Vagina (tissue), 2 donors: Measurements from ENCODE around the gene CCNY. TPM values are rescaled to one million over a fixed set of nuclear protein-coding genes. Genes with fewer than 3 reads are reported as not detected.

ENCODE experiments used
- DNase-seq, 2 donors: peaks; one replicate each; pipeline ENCODE4 v3.0.0-alpha.2; 2017; ENCODE audit errors: extremely low spot score in 2 of 2
- H3K27ac ChIP-seq: fragments of 200-600 bp; sonication (generic); one replicate; pipeline ENCODE4 v1.5.1; 2019
- H3K27me3 ChIP-seq: fragments of 200-600 bp; sonication (generic); one replicate; pipeline ENCODE4 v1.5.1; 2019
- H3K36me3 ChIP-seq, 2 donors: fragments of 200-600 bp; sonication (generic); one replicate each; pipeline ENCODE4 v1.5.1; 2017 to 2019
- H3K4me1 ChIP-seq: fragments of 200-600 bp; sonication (generic); one replicate; pipeline ENCODE4 v1.5.1; 2019
- H3K4me3 ChIP-seq, 2 donors: fragments of 200-600 bp; sonication (generic); 1 replicate in 1 of 2; 2 replicates in 1 of 2; pipeline ENCODE4 v1.5.1; 2016 to 2019
- H3K9me3 ChIP-seq: fragments of 200-600 bp; sonication (generic); one replicate; pipeline ENCODE4 v1.5.1; 2019
- POLR2A ChIP-seq, 2 donors: fragments of 450-650 bp; IDR thresholded peaks; one replicate each; pipeline ENCODE4 v1.6.1; 2017; ENCODE audit warnings: antibody characterized with exemption in 2 of 2, mild to moderate bottlenecking in 2 of 2, moderate library complexity in 2 of 2
- POLR2AphosphoS5 ChIP-seq, 2 donors: sonication (generic); formaldehyde crosslinking; IDR thresholded peaks; one replicate each; pipeline ENCODE4 v1.9.0; 2017; ENCODE audit warnings: antibody characterized with exemption in 2 of 2, mild to moderate bottlenecking in 2 of 2, low read depth in 1 of 2; ENCODE audit not compliant: insufficient read depth in 1 of 2
- intact Hi-C: fragments of 100-400 bp; cut with DNase I; formaldehyde crosslinking; loops from one replicate; pipeline ENCODE4 v1.15.1; 2023
- total RNA-seq: library from RNA; depleted of rRNA; stranded (reverse); fragments of >200 nt; gene quantifications from one replicate; pipeline ENCODE4 v1.2.3, GENCODE V29; 2016
- TF ChIP-seq, protein P1 (sequence below), 3 experiments: fragments of 450-650 bp in 2 of 3; fragments of 200-600 bp in 1 of 3; sonication (generic) in 1 of 3; IDR thresholded peaks; one replicate each; pipeline ENCODE4 v1.5.1; 2017 to 2019; ENCODE audit warnings: antibody characterized with exemption in 3 of 3, mild to moderate bottlenecking in 2 of 3, moderate library complexity in 2 of 3

CCNY gene
- total RNA-seq, 1 donor from 2014 or later = 28.5 TPM

DNA sequence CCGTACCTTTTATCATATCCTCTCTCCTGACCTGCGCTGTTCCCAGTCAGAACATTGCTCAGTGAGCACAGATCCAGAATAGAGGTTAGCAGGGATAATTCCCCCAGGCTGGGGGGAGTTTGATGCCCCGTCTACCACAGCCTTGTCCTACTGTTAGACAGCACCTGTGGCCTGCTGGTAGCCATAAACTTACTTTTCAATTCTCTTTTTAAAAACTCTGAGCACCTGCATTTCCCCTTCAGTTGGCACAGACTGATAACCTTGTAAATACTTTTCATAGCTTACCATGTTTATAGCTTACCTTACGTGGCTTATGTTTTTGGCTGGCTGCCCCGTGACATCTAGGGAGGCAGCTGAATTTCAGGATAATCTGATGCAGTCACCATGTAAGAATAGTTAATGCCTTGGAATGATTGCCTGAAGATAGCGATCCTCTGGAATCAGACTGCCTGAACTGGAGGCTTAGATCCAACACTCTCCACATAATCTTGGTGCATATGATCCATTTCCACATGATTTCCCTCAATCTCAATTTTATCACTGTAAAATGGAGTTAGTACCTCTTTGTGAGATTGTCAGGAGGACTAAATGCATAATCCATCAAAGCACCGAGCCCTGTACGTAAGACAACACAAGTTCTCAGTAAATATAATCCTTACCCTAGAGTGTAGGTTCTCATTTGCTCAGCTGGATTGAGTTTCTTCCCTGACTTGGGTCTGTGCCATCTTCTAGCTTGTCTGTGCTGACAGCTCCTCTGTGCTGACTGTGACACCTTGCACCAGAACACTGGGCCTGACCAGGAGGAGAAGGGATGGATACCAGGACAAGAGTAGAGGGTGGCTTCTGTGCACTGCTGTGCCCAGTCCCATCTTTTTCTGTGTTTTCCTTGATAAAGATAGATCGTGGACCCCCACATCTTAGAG, 157.1 kb downstream of the CCNY start:
- DNase-seq = no peak
- Histone ChIP-seq H3K9me3 (no peaks in the 10 kb centered on the region), H3K4me1 (peaks cover 28% of the 10 kb centered on the region), H3K27me3 (no peaks in the 10 kb centered on the region), H3K27ac (no peak overlapping the region), H3K4me3 (no peak overlapping the region), H3K36me3 (no peaks in the 10 kb centered on the region)
- intact Hi-C loops = no loop called here
- TF ChIP-seq, protein P1, sequence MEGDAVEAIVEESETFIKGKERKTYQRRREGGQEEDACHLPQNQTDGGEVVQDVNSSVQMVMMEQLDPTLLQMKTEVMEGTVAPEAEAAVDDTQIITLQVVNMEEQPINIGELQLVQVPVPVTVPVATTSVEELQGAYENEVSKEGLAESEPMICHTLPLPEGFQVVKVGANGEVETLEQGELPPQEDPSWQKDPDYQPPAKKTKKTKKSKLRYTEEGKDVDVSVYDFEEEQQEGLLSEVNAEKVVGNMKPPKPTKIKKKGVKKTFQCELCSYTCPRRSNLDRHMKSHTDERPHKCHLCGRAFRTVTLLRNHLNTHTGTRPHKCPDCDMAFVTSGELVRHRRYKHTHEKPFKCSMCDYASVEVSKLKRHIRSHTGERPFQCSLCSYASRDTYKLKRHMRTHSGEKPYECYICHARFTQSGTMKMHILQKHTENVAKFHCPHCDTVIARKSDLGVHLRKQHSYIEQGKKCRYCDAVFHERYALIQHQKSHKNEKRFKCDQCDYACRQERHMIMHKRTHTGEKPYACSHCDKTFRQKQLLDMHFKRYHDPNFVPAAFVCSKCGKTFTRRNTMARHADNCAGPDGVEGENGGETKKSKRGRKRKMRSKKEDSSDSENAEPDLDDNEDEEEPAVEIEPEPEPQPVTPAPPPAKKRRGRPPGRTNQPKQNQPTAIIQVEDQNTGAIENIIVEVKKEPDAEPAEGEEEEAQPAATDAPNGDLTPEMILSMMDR (IDR thresholded peaks at IDR 0.05) = no peak
- TF ChIP-seq POLR2A (IDR thresholded peaks at IDR 0.05) (no peak), POLR2AphosphoS5 (IDR thresholded peaks at IDR 0.05; ENCODE audit: insufficient read depth in 1 of 2, low read depth in 1 of 2) (no peak)

DNA sequence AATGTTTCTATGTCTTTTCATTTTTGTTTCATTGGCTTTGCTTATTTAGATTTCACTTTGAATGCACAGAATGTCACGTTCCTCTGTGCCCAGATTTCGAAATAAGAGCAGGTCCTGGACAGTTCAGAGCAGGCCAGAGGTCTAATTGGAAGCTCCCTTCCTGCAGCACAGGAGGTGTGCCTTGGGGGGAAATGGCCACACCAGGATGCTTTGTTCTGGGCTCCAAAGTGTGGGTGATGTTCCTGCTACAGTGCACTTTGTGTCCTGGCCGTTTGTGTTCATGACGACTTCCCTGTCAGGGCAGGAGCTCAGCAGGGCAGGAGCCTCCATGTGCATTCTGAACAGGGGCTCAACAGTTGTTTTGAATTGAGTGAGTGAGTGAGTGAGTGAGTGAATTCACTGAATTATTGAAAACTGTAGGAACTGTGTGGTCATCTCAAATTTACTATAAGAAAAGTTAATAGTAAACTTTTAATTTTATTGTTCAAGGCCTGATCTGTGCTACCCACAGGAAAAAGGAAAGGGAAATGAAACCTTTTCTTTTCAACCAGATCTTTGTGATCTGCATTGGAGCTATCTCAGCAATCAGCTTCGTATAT, 159.3 kb downstream of the CCNY start:
- TF ChIP-seq, protein P1 (IDR thresholded peaks at IDR 0.05) = no peak
- TF ChIP-seq POLR2AphosphoS5 (IDR thresholded peaks at IDR 0.05; ENCODE audit: insufficient read depth in 1 of 2, low read depth in 1 of 2) = no peak
- no peak for TF ChIP-seq POLR2A (IDR thresholded peaks at IDR 0.05)
- H3K4me1 ChIP-seq = peaks cover 28% of the 10 kb centered on the region
- intact Hi-C loops = no loop called here

DNA sequence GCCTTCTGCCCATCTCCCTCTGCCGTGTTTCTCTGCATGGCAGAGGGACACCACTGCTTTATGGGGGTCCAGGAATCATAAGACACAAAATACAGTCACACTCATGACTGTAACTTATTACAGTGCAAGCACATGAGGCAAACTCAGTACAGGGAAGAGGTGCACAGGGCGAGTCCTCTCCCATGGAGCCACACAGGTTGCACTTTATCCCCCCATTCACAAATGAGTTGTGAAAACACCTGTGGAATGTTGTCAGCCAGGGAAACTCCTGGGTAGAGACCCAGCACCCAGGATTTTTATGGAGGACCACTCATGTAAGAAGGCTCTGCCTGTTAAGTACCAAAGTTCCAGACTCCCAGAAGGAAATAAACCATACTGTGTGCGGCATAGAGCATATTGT, 161.6 kb downstream of the CCNY start:
- no peak for TF ChIP-seq POLR2AphosphoS5 (IDR thresholded peaks at IDR 0.05; ENCODE audit: insufficient read depth in 1 of 2, low read depth in 1 of 2)
- no peak for TF ChIP-seq POLR2A (IDR thresholded peaks at IDR 0.05)
- TF ChIP-seq, protein P1 (IDR thresholded peaks at IDR 0.05) = no peak
- intact Hi-C loops = no loop called here
- Histone ChIP-seq H3K4me3 (no peak overlapping the region), H3K9me3 (no peaks in the 10 kb centered on the region), H3K27ac (no peak overlapping the region), H3K36me3 (no peaks in the 10 kb centered on the region), H3K4me1 (peaks cover 19% of the 10 kb centered on the region), H3K27me3 (no peaks in the 10 kb centered on the region)
- DNase-seq = no peak

More for the DNA sequence above, 159.3 kb downstream of the CCNY start:
- no peak overlapping the region for H3K4me3 ChIP-seq
- no peaks in the 10 kb centered on the region for H3K36me3 ChIP-seq
- no peaks in the 10 kb centered on the region for H3K27me3 ChIP-seq
- no peaks in the 10 kb centered on the region for H3K9me3 ChIP-seq
- no peak for DNase-seq
- no peak overlapping the region for H3K27ac ChIP-seq

DNA sequence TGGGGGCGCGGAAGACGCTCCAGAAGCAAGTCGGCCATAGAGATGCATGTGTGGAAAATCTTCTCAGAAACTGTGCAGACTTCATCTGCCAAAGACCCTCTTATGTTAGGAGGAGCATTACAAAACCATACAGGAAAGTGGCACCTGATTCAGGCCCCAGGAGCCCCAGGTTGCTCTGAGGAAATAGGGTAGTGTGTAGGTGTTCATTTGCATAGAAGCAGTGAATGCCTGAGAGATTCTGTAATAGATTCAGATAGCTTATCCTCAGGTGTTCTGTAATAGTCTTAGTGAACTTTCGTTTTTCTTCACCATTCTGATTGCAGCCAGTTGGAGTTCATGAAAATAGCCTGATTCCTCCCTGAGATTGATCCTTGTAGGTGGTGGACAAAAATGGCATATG, 162.4 kb downstream of the CCNY start:
- Histone ChIP-seq H3K4me3 (no peak overlapping the region), H3K4me1 (peaks cover 11% of the 10 kb centered on the region), H3K9me3 (no peaks in the 10 kb centered on the region), H3K36me3 (no peaks in the 10 kb centered on the region), H3K27ac (no peak overlapping the region), H3K27me3 (no peaks in the 10 kb centered on the region)
- DNase-seq = no peak
- TF ChIP-seq POLR2AphosphoS5 (IDR thresholded peaks at IDR 0.05; ENCODE audit: insufficient read depth in 1 of 2, low read depth in 1 of 2) (no peak), POLR2A (IDR thresholded peaks at IDR 0.05) (no peak)
- TF ChIP-seq, protein P1 (IDR thresholded peaks at IDR 0.05) = no peak
- intact Hi-C loops = no loop called here

DNA sequence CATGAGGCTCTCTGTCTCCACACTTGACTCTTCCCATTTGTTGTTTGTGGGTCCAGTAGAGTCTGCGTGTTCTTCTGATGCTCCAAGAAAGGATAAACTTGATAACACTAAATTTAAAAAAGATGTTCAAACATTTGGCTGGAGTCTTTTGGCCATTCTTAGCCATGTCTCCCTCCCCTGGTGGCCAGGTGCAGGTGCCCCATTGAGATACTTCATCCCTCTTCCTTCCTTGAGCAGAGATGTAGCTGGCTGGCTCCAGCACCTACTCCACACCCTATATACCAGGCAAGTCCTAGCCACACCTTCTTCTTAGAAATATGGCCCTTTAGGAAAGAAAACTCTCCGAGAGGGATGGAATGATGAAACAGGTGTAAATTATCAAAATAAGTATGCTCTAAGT, 165.6 kb downstream of the CCNY start:
- no peaks in the 10 kb centered on the region for H3K4me1 ChIP-seq
- intact Hi-C loops = no loop called here
- H3K9me3 ChIP-seq = no peaks in the 10 kb centered on the region
- no peak overlapping the region for H3K27ac ChIP-seq
- no peaks in the 10 kb centered on the region for H3K27me3 ChIP-seq
- no peak overlapping the region for H3K4me3 ChIP-seq
- DNase-seq = no peak
- no peaks in the 10 kb centered on the region for H3K36me3 ChIP-seq
- TF ChIP-seq, protein P1 (IDR thresholded peaks at IDR 0.05) = no peak
- TF ChIP-seq POLR2A (IDR thresholded peaks at IDR 0.05) (no peak), POLR2AphosphoS5 (IDR thresholded peaks at IDR 0.05; ENCODE audit: insufficient read depth in 1 of 2, low read depth in 1 of 2) (no peak)
